ENCODE data around the gene B4GALT2. TPM values are rescaled to one million over a fixed set of nuclear protein-coding genes. Genes with fewer than 3 reads are reported as not detected.

B4GALT2 gene
- total and polyA plus RNA-seq, 9 of the 15 experiments (the other 6 are each of a cell fraction or from before 2014, with no cell fraction given): 1.3 to 86.8 (median 43.8) TPM

DNA sequence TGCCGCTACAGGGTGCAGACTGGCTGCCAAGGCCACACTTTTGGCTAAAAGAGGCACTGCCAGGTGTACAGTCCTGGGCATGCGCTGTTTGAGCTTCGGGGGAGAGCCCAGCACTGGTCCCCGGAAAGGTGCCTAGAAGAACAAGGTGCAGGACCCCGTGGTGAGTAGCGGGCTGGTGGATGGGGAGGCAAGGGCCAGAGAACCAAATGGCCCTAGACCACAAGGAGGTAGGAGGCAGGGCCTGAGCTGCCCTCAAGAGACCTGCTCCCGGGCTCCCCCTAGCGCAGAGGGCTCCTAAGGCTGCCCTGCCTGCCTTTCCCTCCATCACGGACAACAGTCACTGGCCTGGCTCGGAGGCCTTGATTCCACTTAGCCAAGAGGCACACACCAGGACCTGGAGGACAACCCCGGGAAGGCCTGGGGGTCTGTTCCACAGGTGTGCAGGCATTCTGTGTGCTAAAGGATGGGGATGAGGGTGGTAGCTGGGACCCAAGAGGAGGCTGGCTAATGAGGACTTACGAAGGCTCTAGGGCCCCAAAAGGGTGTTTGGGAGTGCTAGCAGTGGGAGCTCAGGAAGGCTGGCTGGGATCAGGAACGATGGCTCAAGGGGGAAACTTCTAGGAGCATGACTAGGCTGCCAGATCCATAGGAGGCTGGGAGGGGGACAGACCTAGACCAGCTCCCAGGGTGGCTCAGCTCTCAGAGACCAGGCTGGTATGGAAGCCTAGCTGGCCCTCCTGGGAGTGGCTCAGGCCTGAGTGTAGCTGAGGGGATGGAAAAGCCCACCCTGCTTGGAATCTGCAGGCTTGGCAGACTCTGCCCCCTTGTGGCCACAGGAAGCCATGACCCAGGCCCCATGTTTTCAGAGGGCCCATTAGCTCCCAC is 44.7 kb upstream of the B4GALT2 start (continued):
- TF ChIP-seq, protein P1, sequence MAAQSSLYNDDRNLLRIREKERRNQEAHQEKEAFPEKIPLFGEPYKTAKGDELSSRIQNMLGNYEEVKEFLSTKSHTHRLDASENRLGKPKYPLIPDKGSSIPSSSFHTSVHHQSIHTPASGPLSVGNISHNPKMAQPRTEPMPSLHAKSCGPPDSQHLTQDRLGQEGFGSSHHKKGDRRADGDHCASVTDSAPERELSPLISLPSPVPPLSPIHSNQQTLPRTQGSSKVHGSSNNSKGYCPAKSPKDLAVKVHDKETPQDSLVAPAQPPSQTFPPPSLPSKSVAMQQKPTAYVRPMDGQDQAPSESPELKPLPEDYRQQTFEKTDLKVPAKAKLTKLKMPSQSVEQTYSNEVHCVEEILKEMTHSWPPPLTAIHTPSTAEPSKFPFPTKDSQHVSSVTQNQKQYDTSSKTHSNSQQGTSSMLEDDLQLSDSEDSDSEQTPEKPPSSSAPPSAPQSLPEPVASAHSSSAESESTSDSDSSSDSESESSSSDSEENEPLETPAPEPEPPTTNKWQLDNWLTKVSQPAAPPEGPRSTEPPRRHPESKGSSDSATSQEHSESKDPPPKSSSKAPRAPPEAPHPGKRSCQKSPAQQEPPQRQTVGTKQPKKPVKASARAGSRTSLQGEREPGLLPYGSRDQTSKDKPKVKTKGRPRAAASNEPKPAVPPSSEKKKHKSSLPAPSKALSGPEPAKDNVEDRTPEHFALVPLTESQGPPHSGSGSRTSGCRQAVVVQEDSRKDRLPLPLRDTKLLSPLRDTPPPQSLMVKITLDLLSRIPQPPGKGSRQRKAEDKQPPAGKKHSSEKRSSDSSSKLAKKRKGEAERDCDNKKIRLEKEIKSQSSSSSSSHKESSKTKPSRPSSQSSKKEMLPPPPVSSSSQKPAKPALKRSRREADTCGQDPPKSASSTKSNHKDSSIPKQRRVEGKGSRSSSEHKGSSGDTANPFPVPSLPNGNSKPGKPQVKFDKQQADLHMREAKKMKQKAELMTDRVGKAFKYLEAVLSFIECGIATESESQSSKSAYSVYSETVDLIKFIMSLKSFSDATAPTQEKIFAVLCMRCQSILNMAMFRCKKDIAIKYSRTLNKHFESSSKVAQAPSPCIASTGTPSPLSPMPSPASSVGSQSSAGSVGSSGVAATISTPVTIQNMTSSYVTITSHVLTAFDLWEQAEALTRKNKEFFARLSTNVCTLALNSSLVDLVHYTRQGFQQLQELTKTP (IDR thresholded peaks at IDR 0.05; ENCODE audit: low read depth in 1 of 2, partially characterized antibody in 2 of 2): no peak
- TF ChIP-seq TBL1XR1 (IDR thresholded peaks at IDR 0.05; ENCODE audit: low read length in 2 of 2) (no peak; a peak in 1 of 4 replicates), MBD1 (CRISPR knock-in tag; IDR thresholded peaks at IDR 0.05) (no peak), FOS (IDR thresholded peaks at IDR 0.05; ENCODE audit: extremely low read depth, insufficient read length) (no peak), ZC3H4 (CRISPR knock-in tag; IDR thresholded peaks at IDR 0.05; ENCODE audit: borderline replicate concordance) (no peak), EZH2 (IDR thresholded peaks at IDR 0.05; ENCODE audit: borderline replicate concordance, low read depth, low read length) (no peak), ZBTB7A (IDR thresholded peaks at IDR 0.05; ENCODE audit: borderline replicate concordance, control insufficient read depth, low read depth, low read length) (peak; percentile 84), KDM2B (CRISPR knock-in tag; IDR thresholded peaks at IDR 0.05) (no peak), ZFX (CRISPR knock-in tag; IDR thresholded peaks at IDR 0.05) (peak; percentile 27; the same call in 1 of the 2 replicates), FOXO4 (CRISPR knock-in tag; IDR thresholded peaks at IDR 0.05) (no peak), NFE2 (IDR thresholded peaks at IDR 0.05; ENCODE audit: low read depth) (no peak), DEAF1 (CRISPR knock-in tag; IDR thresholded peaks at IDR 0.05) (peak; percentile 82), RB1 (IDR thresholded peaks at IDR 0.05; ENCODE audit: low read depth) (peak; percentile 49)
- TF ChIP-seq, protein P2, sequence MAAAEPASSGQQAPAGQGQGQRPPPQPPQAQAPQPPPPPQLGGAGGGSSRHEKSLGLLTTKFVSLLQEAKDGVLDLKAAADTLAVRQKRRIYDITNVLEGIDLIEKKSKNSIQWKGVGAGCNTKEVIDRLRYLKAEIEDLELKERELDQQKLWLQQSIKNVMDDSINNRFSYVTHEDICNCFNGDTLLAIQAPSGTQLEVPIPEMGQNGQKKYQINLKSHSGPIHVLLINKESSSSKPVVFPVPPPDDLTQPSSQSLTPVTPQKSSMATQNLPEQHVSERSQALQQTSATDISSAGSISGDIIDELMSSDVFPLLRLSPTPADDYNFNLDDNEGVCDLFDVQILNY (CRISPR knock-in tag; IDR thresholded peaks at IDR 0.05): no peak
- TF ChIP-seq, protein P3, sequence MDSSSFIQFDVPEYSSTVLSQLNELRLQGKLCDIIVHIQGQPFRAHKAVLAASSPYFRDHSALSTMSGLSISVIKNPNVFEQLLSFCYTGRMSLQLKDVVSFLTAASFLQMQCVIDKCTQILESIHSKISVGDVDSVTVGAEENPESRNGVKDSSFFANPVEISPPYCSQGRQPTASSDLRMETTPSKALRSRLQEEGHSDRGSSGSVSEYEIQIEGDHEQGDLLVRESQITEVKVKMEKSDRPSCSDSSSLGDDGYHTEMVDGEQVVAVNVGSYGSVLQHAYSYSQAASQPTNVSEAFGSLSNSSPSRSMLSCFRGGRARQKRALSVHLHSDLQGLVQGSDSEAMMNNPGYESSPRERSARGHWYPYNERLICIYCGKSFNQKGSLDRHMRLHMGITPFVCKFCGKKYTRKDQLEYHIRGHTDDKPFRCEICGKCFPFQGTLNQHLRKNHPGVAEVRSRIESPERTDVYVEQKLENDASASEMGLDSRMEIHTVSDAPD (CRISPR knock-in tag; IDR thresholded peaks at IDR 0.05): no peak

All from K562 (cell line).